Stimulated activated CD4-positive, alpha-beta T cell treated with anti-CD3 and anti-CD28 coated beads, TNF-alpha, amount 100 ng/mL, for 24 hours (primary cell): Measurements from ENCODE around the gene GARNL3.
A peak's percentile ranks its signal among the peaks of the same experiment; 100 is the strongest.

Source experiments
- DNase-seq, 3 experiments: peaks; one replicate each; pipeline ENCODE4 v3.0.0-alpha.2; 2020; ENCODE audit warnings: low read depth in 3 of 3

GARNL3 gene

GRCh38 chr9:127386981-127387380 is 122.4 kb downstream of the GARNL3 start:
- DNase-seq: no peak

- DNase-seq: peak; percentile 61 to 81 (median 78)
Measured at GRCh38 chr9:127388037-127388855, 123.7 kb downstream of the GARNL3 start.

- DNase-seq: no peak
Measured at GRCh38 chr9:127388856-127389238, 124.3 kb downstream of the GARNL3 start.

GRCh38 chr9:127389381-127390247 is 125.0 kb downstream of the GARNL3 start:
- DNase-seq: no peak

GRCh38 chr9:127390248-127390545 is 125.6 kb downstream of the GARNL3 start:
- no peak for DNase-seq

- no peak for DNase-seq
Measured at GRCh38 chr9:127390563-127390962, 126.0 kb downstream of the GARNL3 start.

- no peak for DNase-seq
Measured at GRCh38 chr9:127392166-127392565, 127.6 kb downstream of the GARNL3 start.

GRCh38 chr9:127392976-127393375 is 128.4 kb downstream of the GARNL3 start:
- DNase-seq: no peak

GRCh38 chr9:127393645-127394044 is 129.1 kb downstream of the GARNL3 start:
- no peak for DNase-seq

GRCh38 chr9:127395497-127396252 is 131.1 kb downstream of the GARNL3 start:
- DNase-seq: no peak

- no peak for DNase-seq
Measured at GRCh38 chr9:127396253-127396807, 131.8 kb downstream of the GARNL3 start.

GRCh38 chr9:127396808-127397645 is 132.5 kb downstream of the GARNL3 start, which contains the start of gene SLC2A8:
Gene SLC2A8, plus strand, starts transcription at chr9:127397169. Its CDS starts 62 bp downstream, at chr9:127397231.
- peak; percentile 63 to 85 (median 68) for DNase-seq

- peak in 1 of 3 experiments; percentile 18 for DNase-seq
Measured at GRCh38 chr9:127397646-127398274, 133.2 kb downstream of the GARNL3 start.

GRCh38 chr9:127398275-127398647 is 133.7 kb downstream of the GARNL3 start:
- DNase-seq: no peak

GRCh38 chr9:127398715-127399400 is 134.3 kb downstream of the GARNL3 start:
- no peak for DNase-seq

- DNase-seq: no peak
Measured at GRCh38 chr9:127399736-127400269, 135.2 kb downstream of the GARNL3 start.

- DNase-seq: no peak
Measured at GRCh38 chr9:127402401-127403090, 138.0 kb downstream of the GARNL3 start.

- no peak for DNase-seq
Measured at GRCh38 chr9:127403507-127404192, 139.1 kb downstream of the GARNL3 start.
